ENCODE data around the gene TMTC2. TPM values are rescaled to one million over a fixed set of nuclear protein-coding genes. Genes with fewer than 3 reads are reported as not detected.

The TMTC2 gene
- polyA plus RNA-seq, 1 donor from 2014 or later, result 20.6 TPM

GRCh38 chr12:82898441-82898840 is 211.7 kb downstream of the TMTC2 start:
- no peak for TF ChIP-seq REST (IDR thresholded peaks at IDR 0.05; ENCODE audit: borderline replicate concordance)
- no peak for TF ChIP-seq MXI1 (conservative IDR thresholded peaks at IDR 0.05; ENCODE audit: poor library complexity, severe bottlenecking)
- TF ChIP-seq POLR2AphosphoS5 (IDR thresholded peaks at IDR 0.05), result no peak
- TF ChIP-seq SMC3 (conservative IDR thresholded peaks at IDR 0.05; ENCODE audit: poor library complexity), result no peak
- TF ChIP-seq TAF1 (IDR thresholded peaks at IDR 0.05; ENCODE audit: low read depth), result no peak
- TF ChIP-seq EP300 (conservative IDR thresholded peaks at IDR 0.05; ENCODE audit: poor library complexity, severe bottlenecking), result no peak
- no peak for TF ChIP-seq RAD21 (conservative IDR thresholded peaks at IDR 0.05)
- TF ChIP-seq, protein P1, sequence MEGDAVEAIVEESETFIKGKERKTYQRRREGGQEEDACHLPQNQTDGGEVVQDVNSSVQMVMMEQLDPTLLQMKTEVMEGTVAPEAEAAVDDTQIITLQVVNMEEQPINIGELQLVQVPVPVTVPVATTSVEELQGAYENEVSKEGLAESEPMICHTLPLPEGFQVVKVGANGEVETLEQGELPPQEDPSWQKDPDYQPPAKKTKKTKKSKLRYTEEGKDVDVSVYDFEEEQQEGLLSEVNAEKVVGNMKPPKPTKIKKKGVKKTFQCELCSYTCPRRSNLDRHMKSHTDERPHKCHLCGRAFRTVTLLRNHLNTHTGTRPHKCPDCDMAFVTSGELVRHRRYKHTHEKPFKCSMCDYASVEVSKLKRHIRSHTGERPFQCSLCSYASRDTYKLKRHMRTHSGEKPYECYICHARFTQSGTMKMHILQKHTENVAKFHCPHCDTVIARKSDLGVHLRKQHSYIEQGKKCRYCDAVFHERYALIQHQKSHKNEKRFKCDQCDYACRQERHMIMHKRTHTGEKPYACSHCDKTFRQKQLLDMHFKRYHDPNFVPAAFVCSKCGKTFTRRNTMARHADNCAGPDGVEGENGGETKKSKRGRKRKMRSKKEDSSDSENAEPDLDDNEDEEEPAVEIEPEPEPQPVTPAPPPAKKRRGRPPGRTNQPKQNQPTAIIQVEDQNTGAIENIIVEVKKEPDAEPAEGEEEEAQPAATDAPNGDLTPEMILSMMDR (IDR thresholded peaks at IDR 0.05; ENCODE audit: poor library complexity, severe bottlenecking), result no peak
- no peak for TF ChIP-seq EZH2 (IDR thresholded peaks at IDR 0.05; ENCODE audit: borderline replicate concordance, insufficient read depth, low read length, poor library complexity, severe bottlenecking)
- H3K4me3 ChIP-seq (ENCODE audit: low read length), result no peak overlapping the region
- H3K79me2 ChIP-seq (replicated peaks; ENCODE audit: insufficient read depth, low read length), result no peaks in the 10 kb centered on the region
- H3K9me3 ChIP-seq (ENCODE audit: low read length), result no peaks in the 10 kb centered on the region
- H3K27ac ChIP-seq (ENCODE audit: low read length), result no peak overlapping the region
- no peak overlapping the region for H3K9ac ChIP-seq (ENCODE audit: low read length)
- H2AFZ ChIP-seq (ENCODE audit: low read depth, low read length), result no peak overlapping the region
- no peaks in the 10 kb centered on the region for H3F3A ChIP-seq (ENCODE audit: insufficient read depth, low read length, poor library complexity, severe bottlenecking)
- no peaks in the 10 kb centered on the region for H3K9me2 ChIP-seq (ENCODE audit: insufficient read depth, low read length)
- H4K20me1 ChIP-seq (ENCODE audit: insufficient read depth), result no peaks in the 10 kb centered on the region
- no peaks in the 10 kb centered on the region for H3K27me3 ChIP-seq (ENCODE audit: insufficient read depth, low read depth, low read length)
- H3K4me2 ChIP-seq (ENCODE audit: low read length), result no peak overlapping the region
- no peaks in the 10 kb centered on the region for H3K36me3 ChIP-seq (ENCODE audit: insufficient read depth, low read length)

GRCh38 chr12:82904219-82904790 is 217.6 kb downstream of the TMTC2 start:
- Histone ChIP-seq H4K20me1 (ENCODE audit: insufficient read depth) (no peaks in the 10 kb centered on the region), H2AFZ (ENCODE audit: low read depth, low read length) (no peak overlapping the region), H3K27me3 (ENCODE audit: insufficient read depth, low read depth, low read length) (no peaks in the 10 kb centered on the region), H3K79me2 (replicated peaks; ENCODE audit: insufficient read depth, low read length) (no peaks in the 10 kb centered on the region), H3K9me3 (ENCODE audit: low read length) (no peaks in the 10 kb centered on the region), H3F3A (ENCODE audit: insufficient read depth, low read length, poor library complexity, severe bottlenecking) (peaks cover 3% of the 10 kb centered on the region), H3K27ac (ENCODE audit: low read length) (peak overlapping the region; percentile 62), H3K4me2 (ENCODE audit: low read length) (no peak overlapping the region), H3K4me3 (ENCODE audit: low read length) (peak overlapping the region; percentile 26), H3K36me3 (ENCODE audit: insufficient read depth, low read length) (no peaks in the 10 kb centered on the region), H3K9ac (ENCODE audit: low read length) (peak overlapping the region; percentile 14), H3K9me2 (ENCODE audit: insufficient read depth, low read length) (no peaks in the 10 kb centered on the region)
- TF ChIP-seq, protein P1 (IDR thresholded peaks at IDR 0.05; ENCODE audit: poor library complexity, severe bottlenecking), result no peak
- TF ChIP-seq TAF1 (IDR thresholded peaks at IDR 0.05; ENCODE audit: low read depth), result no peak
- peak; percentile 41 for TF ChIP-seq POLR2AphosphoS5 (IDR thresholded peaks at IDR 0.05)
- peak; percentile 79 for TF ChIP-seq EP300 (conservative IDR thresholded peaks at IDR 0.05; ENCODE audit: poor library complexity, severe bottlenecking)
- TF ChIP-seq RAD21 (conservative IDR thresholded peaks at IDR 0.05), result no peak
- no peak for TF ChIP-seq MXI1 (conservative IDR thresholded peaks at IDR 0.05; ENCODE audit: poor library complexity, severe bottlenecking)
